ENCODE measurements around the gene VARS2. TPM values are rescaled to one million over a fixed set of nuclear protein-coding genes. Genes with fewer than 3 reads are reported as not detected.

VARS2 gene
- total RNA-seq, 1 experiment from 2014 or later: 68.2 TPM

DNA sequence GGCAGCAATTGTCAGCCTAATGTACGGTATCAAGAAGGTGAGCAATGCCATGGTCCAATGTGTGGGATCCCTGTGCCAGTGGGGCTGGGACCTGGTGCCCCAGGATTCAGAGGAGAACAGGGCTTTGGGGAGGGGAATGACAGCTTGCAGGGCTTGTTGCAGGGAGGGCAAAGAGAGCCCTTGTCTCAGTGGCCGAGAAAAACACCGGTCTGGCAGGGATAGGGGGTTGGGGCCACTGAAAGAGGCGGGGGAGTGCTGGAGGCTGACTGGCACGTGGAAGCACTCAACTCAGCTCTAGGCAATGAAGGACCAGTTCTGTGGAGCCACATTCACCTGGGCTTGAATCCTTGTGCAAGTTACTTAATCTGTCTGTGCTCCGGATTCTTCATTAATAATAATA lies 23.2 kb downstream of the VARS2 start:
- WGBS (ENCODE audit: extremely low coverage, insufficient read length, low lambda C conversion rate): no CpG with 5 or more reads among the region's 6 CpGs
- no peak overlapping the region for H2AK5ac ChIP-seq (ENCODE audit: insufficient read length, low read length)
- Mint-ChIP-seq H3K4me3 (no peak overlapping the region), H3K9me3 (no peaks in the 10 kb centered on the region), H3K36me3 (ENCODE audit: insufficient read depth in 1 of 3, low read depth in 3 of 3) (no peaks in the 10 kb centered on the region), H3K27me3 (ENCODE audit: low read depth) (peaks cover 6% of the 10 kb centered on the region), H3K27ac (peak overlapping the region in 1 of 3 experiments; percentile 84; a peak in 2 of 7 replicates), H3K4me1 (peaks cover 22 to 38% of the 10 kb centered on the region in 2 experiments)
- H2AFZ ChIP-seq (ENCODE audit: low read length): no peak overlapping the region
- TF ChIP-seq, protein P1, sequence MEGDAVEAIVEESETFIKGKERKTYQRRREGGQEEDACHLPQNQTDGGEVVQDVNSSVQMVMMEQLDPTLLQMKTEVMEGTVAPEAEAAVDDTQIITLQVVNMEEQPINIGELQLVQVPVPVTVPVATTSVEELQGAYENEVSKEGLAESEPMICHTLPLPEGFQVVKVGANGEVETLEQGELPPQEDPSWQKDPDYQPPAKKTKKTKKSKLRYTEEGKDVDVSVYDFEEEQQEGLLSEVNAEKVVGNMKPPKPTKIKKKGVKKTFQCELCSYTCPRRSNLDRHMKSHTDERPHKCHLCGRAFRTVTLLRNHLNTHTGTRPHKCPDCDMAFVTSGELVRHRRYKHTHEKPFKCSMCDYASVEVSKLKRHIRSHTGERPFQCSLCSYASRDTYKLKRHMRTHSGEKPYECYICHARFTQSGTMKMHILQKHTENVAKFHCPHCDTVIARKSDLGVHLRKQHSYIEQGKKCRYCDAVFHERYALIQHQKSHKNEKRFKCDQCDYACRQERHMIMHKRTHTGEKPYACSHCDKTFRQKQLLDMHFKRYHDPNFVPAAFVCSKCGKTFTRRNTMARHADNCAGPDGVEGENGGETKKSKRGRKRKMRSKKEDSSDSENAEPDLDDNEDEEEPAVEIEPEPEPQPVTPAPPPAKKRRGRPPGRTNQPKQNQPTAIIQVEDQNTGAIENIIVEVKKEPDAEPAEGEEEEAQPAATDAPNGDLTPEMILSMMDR (conservative IDR thresholded peaks at IDR 0.05): no peak
- H3K23me2 ChIP-seq (ENCODE audit: insufficient read length, low read depth, low read length, poor library complexity, severe bottlenecking): no peaks in the 10 kb centered on the region
- H3K9ac ChIP-seq (ENCODE audit: extremely low read depth, insufficient read length, low read length): no peak overlapping the region
- H3K27me3 ChIP-seq (ENCODE audit: insufficient read depth, low read length): no peaks in the 10 kb centered on the region; the same call in 1 of the 2 replicates
- H2BK15ac ChIP-seq (ENCODE audit: low read depth, low read length): no peak overlapping the region
- H2BK12ac ChIP-seq (ENCODE audit: insufficient read length, low read depth, low read length): no peak overlapping the region
- no peaks in the 10 kb centered on the region for H3K79me1 ChIP-seq (ENCODE audit: insufficient read depth, low read depth, low read length, poor library complexity, severe bottlenecking)
- no peak overlapping the region for H3T11ph ChIP-seq (ENCODE audit: low read length)
- no peak overlapping the region for H3K56ac ChIP-seq (ENCODE audit: insufficient read length, low read depth, low read length)
- H3K79me2 ChIP-seq (ENCODE audit: insufficient read depth, low read length): no peaks in the 10 kb centered on the region
- no peak overlapping the region for H4K8ac ChIP-seq (replicated peaks; ENCODE audit: insufficient read length, low read depth, low read length)
- H3K14ac ChIP-seq (ENCODE audit: insufficient read depth, low read length): no peak overlapping the region; the same call in 1 of the 2 replicates
- H4K20me1 ChIP-seq (ENCODE audit: control insufficient read depth, insufficient read depth, insufficient read length): no peaks in the 10 kb centered on the region
- peaks cover 5% of the 10 kb centered on the region; the same call in 1 of the 2 replicates for H3K4me1 ChIP-seq (ENCODE audit: insufficient read depth, low read length)
- no peak overlapping the region for H3K4me2 ChIP-seq (ENCODE audit: insufficient read depth, insufficient read length, low read length)
- H3K18ac ChIP-seq (ENCODE audit: insufficient read length, low read depth, low read length): no peak overlapping the region
- no peak overlapping the region for H4K5ac ChIP-seq (ENCODE audit: insufficient read length, low read depth, low read length)
- H3K4ac ChIP-seq (ENCODE audit: low read depth, low read length): no peak overlapping the region
- H3K27ac ChIP-seq (ENCODE audit: insufficient read length, low read depth, low read length): no peak overlapping the region
- no peak overlapping the region for H2BK20ac ChIP-seq (ENCODE audit: low read depth, low read length, poor library complexity, severe bottlenecking)
- no peak overlapping the region for H2BK120ac ChIP-seq (ENCODE audit: low read depth, low read length, poor library complexity, severe bottlenecking)
- H3K9me3 ChIP-seq (ENCODE audit: control insufficient read depth, low read depth, low read length): no peaks in the 10 kb centered on the region
- no peak for DNase-seq
- no peak overlapping the region for H3K23ac ChIP-seq (ENCODE audit: insufficient read length, low read depth, low read length)
- no peak overlapping the region for H4K91ac ChIP-seq (ENCODE audit: insufficient read length, low read depth, low read length)
- H2BK5ac ChIP-seq (ENCODE audit: insufficient read length, low read length): no peak overlapping the region
